Liver (tissue), 9 donors: ENCODE measurements around the gene CD6. TPM values are rescaled to one million over a fixed set of nuclear protein-coding genes. Genes with fewer than 3 reads are reported as not detected.

Source experiments
- DNase-seq: peaks from one replicate; pipeline ENCODE4 v3.0.0-alpha.2; 2017; ENCODE audit warnings: low spot score
- H3K27ac ChIP-seq, 2 donors: one replicate each; pipeline ENCODE4 v1.7.0; 2013; ENCODE audit warnings: inconsistent platforms in 2 of 2, low read length in 2 of 2, control low read depth in 1 of 2, low read depth in 1 of 2, mild to moderate bottlenecking in 1 of 2
- H3K27me3 ChIP-seq, 4 donors: one replicate each; pipeline versions ENCODE4 v1.6.1 to v1.7.0; 2013; ENCODE audit warnings: low read length in 3 of 4, inconsistent platforms in 1 of 4, mild to moderate bottlenecking in 1 of 4, moderate library complexity in 1 of 4; ENCODE audit not compliant: control insufficient read depth in 4 of 4, insufficient read depth in 4 of 4
- H3K36me3 ChIP-seq, 4 donors: one replicate each; pipeline versions ENCODE4 v1.6.1 to v1.7.0; 2013; ENCODE audit warnings: low read length in 3 of 4, mild to moderate bottlenecking in 3 of 4, low read depth in 1 of 4, moderate library complexity in 1 of 4; ENCODE audit not compliant: control insufficient read depth in 4 of 4, insufficient read depth in 3 of 4
- H3K4me1 ChIP-seq, 4 donors: one replicate each; pipeline versions ENCODE4 v1.6.1 to v1.7.0; 2013; ENCODE audit warnings: low read length in 3 of 4, mild to moderate bottlenecking in 3 of 4, moderate library complexity in 1 of 4; ENCODE audit not compliant: control insufficient read depth in 4 of 4, insufficient read depth in 4 of 4
- H3K4me3 ChIP-seq, 3 donors: one replicate each; pipeline versions ENCODE4 v1.6.1 to v1.7.0; 2013; ENCODE audit warnings: low read length in 3 of 3, control low read depth in 1 of 3, low read depth in 1 of 3, mild to moderate bottlenecking in 1 of 3
- H3K9ac ChIP-seq, 2 donors: one replicate each; pipeline ENCODE4 v1.7.0; 2013; ENCODE audit warnings: low read length in 2 of 2, mild to moderate bottlenecking in 2 of 2, moderate library complexity in 2 of 2, control low read depth in 1 of 2, low read depth in 1 of 2
- H3K9me3 ChIP-seq, 4 donors: one replicate each; pipeline versions ENCODE4 v1.6.1 to v1.7.0; 2013; ENCODE audit warnings: low read length in 3 of 4; ENCODE audit not compliant: control insufficient read depth in 4 of 4
- ATF3 ChIP-seq: IDR thresholded peaks from 2 replicates; pipeline ENCODE4 v1.6.1; 2016; ENCODE audit warnings: antibody characterized with exemption
- CTCF ChIP-seq: fragments of 150-350 bp; IDR thresholded peaks from 2 replicates; pipeline ENCODE4 v1.5.1; 2017; ENCODE audit warnings: improper control_type of control experiment, low read depth, low read length; ENCODE audit not compliant: missing input control
- EGR1 ChIP-seq, 2 donors: IDR thresholded peaks; 2 replicates each; pipeline ENCODE4 v1.6.1; 2016 to 2018; ENCODE audit warnings: antibody characterized with exemption in 2 of 2, low read depth in 2 of 2
- FOXA1 ChIP-seq: IDR thresholded peaks from 2 replicates; pipeline ENCODE4 v1.6.1; 2016; ENCODE audit warnings: antibody characterized with exemption
- FOXA2 ChIP-seq: IDR thresholded peaks from 2 replicates; pipeline ENCODE4 v1.6.1; 2016; ENCODE audit warnings: antibody characterized with exemption
- GABPA ChIP-seq, 2 donors: IDR thresholded peaks in 1 of 2; conservative IDR thresholded peaks in 1 of 2; 2 replicates each; pipeline ENCODE4 v1.6.1; 2016; ENCODE audit warnings: antibody characterized with exemption in 2 of 2, mild to moderate bottlenecking in 1 of 2, moderate library complexity in 1 of 2
- HNF4A ChIP-seq, 2 donors: conservative IDR thresholded peaks; 2 replicates each; pipeline ENCODE4 v1.6.1; 2016; ENCODE audit warnings: antibody characterized with exemption in 2 of 2, mild to moderate bottlenecking in 2 of 2
- HNF4G ChIP-seq: IDR thresholded peaks from 2 replicates; pipeline ENCODE4 v1.6.1; 2016; ENCODE audit warnings: antibody characterized with exemption
- JUND ChIP-seq, 2 donors: IDR thresholded peaks; 2 replicates each; pipeline ENCODE4 v1.6.1; 2016; ENCODE audit warnings: antibody characterized with exemption in 2 of 2
- MAX ChIP-seq: IDR thresholded peaks from 2 replicates; pipeline ENCODE4 v1.6.1; 2016; ENCODE audit warnings: antibody characterized with exemption
- NR2F2 ChIP-seq: IDR thresholded peaks from 2 replicates; pipeline ENCODE4 v1.6.1; 2016; ENCODE audit warnings: antibody characterized with exemption
- RAD21 ChIP-seq, 2 donors: IDR thresholded peaks; 2 replicates each; pipeline ENCODE4 v1.6.1; 2016; ENCODE audit warnings: antibody characterized with exemption in 2 of 2, mild to moderate bottlenecking in 2 of 2
- REST ChIP-seq: IDR thresholded peaks from 2 replicates; pipeline ENCODE4 v1.6.1; 2016; ENCODE audit warnings: antibody characterized with exemption, mild to moderate bottlenecking
- RXRA ChIP-seq, 2 donors: IDR thresholded peaks; 2 replicates each; pipeline ENCODE4 v1.6.1; 2017 to 2018; ENCODE audit warnings: antibody characterized with exemption in 2 of 2, mild to moderate bottlenecking in 1 of 2
- SP1 ChIP-seq: IDR thresholded peaks from 2 replicates; pipeline ENCODE4 v1.6.1; 2018; ENCODE audit warnings: antibody characterized with exemption, mild to moderate bottlenecking
- TAF1 ChIP-seq: conservative IDR thresholded peaks from 2 replicates; pipeline ENCODE4 v1.6.1; 2016; ENCODE audit warnings: antibody characterized with exemption, mild to moderate bottlenecking
- YY1 ChIP-seq: IDR thresholded peaks from 2 replicates; pipeline ENCODE4 v1.6.1; 2016; ENCODE audit warnings: antibody characterized with exemption, mild to moderate bottlenecking
- ZBTB33 ChIP-seq: IDR thresholded peaks from 2 replicates; pipeline ENCODE4 v1.6.1; 2016; ENCODE audit warnings: antibody characterized with exemption
- WGBS: extraction: QIAGEN DNeasy Blood & Tissue Kit; methylation state at CpG from one replicate; pipeline ENCODE4 v1.1.7; 2013; 5-methylcytosine and 5-hydroxymethylcytosine counted together
- polyA plus RNA-seq, 2 donors: library from polyadenylated mRNA; stranded (reverse) in 1 of 2; unstranded in 1 of 2; fragments of 200-250 nt in 1 of 2; fragments of >200 nt in 1 of 2; fragmentation: Nextera tagmentation in 1 of 2; extraction: Ambion mirVana in 1 of 2; gene quantifications; one replicate each; pipeline versions ENCODE4 v1.2.1 to v1.2.3, GENCODE V29; 2013 to 2015
- total RNA-seq, 2 donors: library from RNA; depleted of rRNA; stranded (reverse); fragments of >200 nt; gene quantifications; one replicate each; pipeline ENCODE4 v1.2.3, GENCODE V29; 2014
- donor health status: healthy.
- donor health status: healthy.
- donor health status: healthy.
- donor health status: healthy.
- donor health status: healthy.

The CD6 gene
- total and polyA plus RNA-seq, 4 donors = 0.31 to 0.59 (median 0.45) TPM

- no peak for TF ChIP-seq EGR1 (IDR thresholded peaks at IDR 0.05; ENCODE audit: low read depth in 2 of 2)
- TF ChIP-seq FOXA2 = no peak
- no peak for TF ChIP-seq HNF4A (conservative IDR thresholded peaks at IDR 0.05)
Observed at GRCh38 chr11:60977836-60978235, 6.4 kb downstream of the CD6 start (continued).

- no peak for DNase-seq
- WGBS = 79% methylated on average over 10 of the region's 10 CpGs
- Histone ChIP-seq H3K27me3 (peaks cover 0 to 2% (median 0%) of the 10 kb centered on the region in 4 donors), H3K36me3 (no peaks in the 10 kb centered on the region), H3K9ac (no peak overlapping the region), H3K27ac (no peak overlapping the region), H3K4me3 (no peak overlapping the region), H3K4me1 (no peaks in the 10 kb centered on the region), H3K9me3 (no peaks in the 10 kb centered on the region)
- TF ChIP-seq JUND (IDR thresholded peaks at IDR 0.05) (no peak), ATF3 (no peak), SP1 (no peak), NR2F2 (no peak), GABPA (IDR thresholded peaks at IDR 0.05 in 1 of 2, conservative IDR thresholded peaks at IDR 0.05 in 1 of 2) (no peak), REST (no peak), EGR1 (IDR thresholded peaks at IDR 0.05; ENCODE audit: low read depth in 2 of 2) (no peak), MAX (no peak), FOXA1 (no peak), TAF1 (no peak), HNF4G (no peak), HNF4A (conservative IDR thresholded peaks at IDR 0.05) (no peak), FOXA2 (no peak), CTCF (no peak), YY1 (no peak), ZBTB33 (no peak), RXRA (IDR thresholded peaks at IDR 0.05) (no peak), RAD21 (IDR thresholded peaks at IDR 0.05) (no peak)
Observed at GRCh38 chr11:60978546-60979380, 7.3 kb downstream of the CD6 start.
